SK-N-SH treated with all-trans-retinoic acid at 6 μM for 48 hours (cell line): ENCODE results near the gene KATNAL1.

Experiments used
- ATAC-seq: fragments of 200-7000 bp; cut with Tn5 transposase; 3 replicates; pipeline ENCODE4 v1.9.1; 2020; ENCODE audit warnings: mild to moderate bottlenecking, moderate library complexity
- BACH2 ChIP-seq: fragments of 250-450 bp; sonication (Bioruptor Pico); IDR thresholded peaks from 2 replicates; pipeline ENCODE4 v1.9.0; 2021; ENCODE audit warnings: mild to moderate bottlenecking, borderline replicate concordance
- CREB5 ChIP-seq: fragments of 250-450 bp; sonication (Bioruptor Pico); IDR thresholded peaks from 2 replicates; pipeline ENCODE4 v1.5.1; 2020; ENCODE audit warnings: low read depth, mild to moderate bottlenecking, moderate library complexity
- CSDC2 ChIP-seq: fragments of 250-450 bp; sonication (Bioruptor Pico); IDR thresholded peaks from 2 replicates; pipeline ENCODE4 v1.5.0; 2020; ENCODE audit warnings: mild to moderate bottlenecking, moderate library complexity
- CSRNP3 ChIP-seq: fragments of 250-450 bp; sonication (Bioruptor Pico); IDR thresholded peaks from 2 replicates; pipeline ENCODE4 v1.5.1; 2021; ENCODE audit warnings: mild to moderate bottlenecking, moderate library complexity
- ESRRG ChIP-seq: fragments of 250-450 bp; sonication (Bioruptor Pico); IDR thresholded peaks from 2 replicates; pipeline ENCODE4 v1.6.1; 2021; ENCODE audit warnings: mild to moderate bottlenecking
- GLIS3 ChIP-seq: fragments of 250-450 bp; sonication (Bioruptor Pico); IDR thresholded peaks from 2 replicates; pipeline ENCODE4 v1.5.0; 2020; ENCODE audit warnings: mild to moderate bottlenecking, moderate library complexity
- ISL1 ChIP-seq: fragments of 250-450 bp; sonication (Bioruptor Pico); IDR thresholded peaks from 2 replicates; pipeline ENCODE4 v2.1.2; 2022; ENCODE audit warnings: mild to moderate bottlenecking, moderate library complexity
- POU6F1 ChIP-seq: fragments of 250-450 bp; sonication (Bioruptor Pico); IDR thresholded peaks from 2 replicates; pipeline ENCODE4 v1.8.0; 2021; ENCODE audit warnings: low read depth, mild to moderate bottlenecking, moderate library complexity, borderline replicate concordance
- SNAI2 ChIP-seq: fragments of 250-450 bp; sonication (Bioruptor Pico); IDR thresholded peaks from 2 replicates; pipeline ENCODE4 v1.5.0; 2020; ENCODE audit warnings: mild to moderate bottlenecking, moderate library complexity
- TOX ChIP-seq: fragments of 250-450 bp; sonication (Bioruptor Pico); IDR thresholded peaks from 2 replicates; pipeline ENCODE4 v1.8.0; 2021; ENCODE audit warnings: mild to moderate bottlenecking, moderate library complexity, borderline replicate concordance
- TSHZ2 ChIP-seq: fragments of 250-450 bp; sonication (Bioruptor Pico); IDR thresholded peaks from 2 replicates; pipeline ENCODE4 v1.5.0; 2020; ENCODE audit warnings: mild to moderate bottlenecking, moderate library complexity
- ZC3H10 ChIP-seq: fragments of 250-450 bp; sonication (Bioruptor Pico); IDR thresholded peaks from 2 replicates; pipeline ENCODE4 v1.5.1; 2021; ENCODE audit warnings: mild to moderate bottlenecking, moderate library complexity
- ZFP3 ChIP-seq: fragments of 250-450 bp; sonication (Bioruptor Pico); IDR thresholded peaks from 2 replicates; pipeline ENCODE4 v1.5.0; 2020; ENCODE audit warnings: mild to moderate bottlenecking, moderate library complexity
- ZNF565 ChIP-seq: fragments of 450-650 bp; formaldehyde crosslinking; conservative IDR thresholded peaks from 2 replicates; pipeline ENCODE4 v1.5.0; 2020; ENCODE audit warnings: low read depth, mild to moderate bottlenecking, moderate library complexity
- ZNF8 ChIP-seq: fragments of 450-650 bp; formaldehyde crosslinking; IDR thresholded peaks from 2 replicates; pipeline ENCODE4 v1.5.0; 2020; ENCODE audit warnings: mild to moderate bottlenecking, moderate library complexity

KATNAL1 gene

GRCh38 chr13:30338331-30338851, 31.0 kb upstream of the KATNAL1 start (continued):
- TF ChIP-seq CSRNP3 (CRISPR knock-in tag) = peak; percentile 86
- TF ChIP-seq ZC3H10 (CRISPR knock-in tag) = peak; percentile 92
- TF ChIP-seq CREB5 (CRISPR knock-in tag) = peak; percentile 92
- peak; percentile 85; the same call in 1 of the 2 replicates for TF ChIP-seq POU6F1 (CRISPR knock-in tag)
- no peak for TF ChIP-seq ZNF565 (CRISPR knock-in tag)
- TF ChIP-seq ISL1 = peak; percentile 98

- no peak for ATAC-seq
- no peak for TF ChIP-seq ZC3H10 (CRISPR knock-in tag)
- no peak for TF ChIP-seq ZFP3 (CRISPR knock-in tag)
- TF ChIP-seq POU6F1 (CRISPR knock-in tag) = no peak
- TF ChIP-seq TSHZ2 (CRISPR knock-in tag) = no peak
- no peak for TF ChIP-seq TOX
- no peak for TF ChIP-seq CSDC2 (CRISPR knock-in tag)
- no peak for TF ChIP-seq BACH2
- TF ChIP-seq SNAI2 = no peak
- no peak for TF ChIP-seq GLIS3 (CRISPR knock-in tag)
- no peak for TF ChIP-seq ZNF8 (CRISPR knock-in tag)
- TF ChIP-seq ESRRG (CRISPR knock-in tag) = no peak
These were observed 29.8 kb upstream of the KATNAL1 start for GRCh38 chr13:30337061-30337610.

- TF ChIP-seq SNAI2 (no peak), CSDC2 (CRISPR knock-in tag) (no peak)
- TF ChIP-seq, all 23 proteins: peak for 0
- ATAC-seq = no peak
These were observed 27.5 kb upstream of the KATNAL1 start for GRCh38 chr13:30334663-30335386.

GRCh38 chr13:30333616-30334015, 26.3 kb upstream of the KATNAL1 start:
- TF ChIP-seq SNAI2 (no peak), TSHZ2 (CRISPR knock-in tag) (no peak)
- no peak for ATAC-seq
